T-helper 9 cell (primary cell): ENCODE measurements around the gene TEF.

Experiments
- DNase-seq: peaks from one replicate; pipeline ENCODE4 v3.0.0-alpha.2; 2020
- total RNA-seq, 2 donors: gene quantifications; one replicate each; lab custom pipeline; 2026; lab: John Stamatoyannopoulos, UW

TEF gene, protein sequence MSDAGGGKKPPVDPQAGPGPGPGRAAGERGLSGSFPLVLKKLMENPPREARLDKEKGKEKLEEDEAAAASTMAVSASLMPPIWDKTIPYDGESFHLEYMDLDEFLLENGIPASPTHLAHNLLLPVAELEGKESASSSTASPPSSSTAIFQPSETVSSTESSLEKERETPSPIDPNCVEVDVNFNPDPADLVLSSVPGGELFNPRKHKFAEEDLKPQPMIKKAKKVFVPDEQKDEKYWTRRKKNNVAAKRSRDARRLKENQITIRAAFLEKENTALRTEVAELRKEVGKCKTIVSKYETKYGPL
- 9.4 to 22.5 reads per million in 2 donors for total RNA-seq

DNA sequence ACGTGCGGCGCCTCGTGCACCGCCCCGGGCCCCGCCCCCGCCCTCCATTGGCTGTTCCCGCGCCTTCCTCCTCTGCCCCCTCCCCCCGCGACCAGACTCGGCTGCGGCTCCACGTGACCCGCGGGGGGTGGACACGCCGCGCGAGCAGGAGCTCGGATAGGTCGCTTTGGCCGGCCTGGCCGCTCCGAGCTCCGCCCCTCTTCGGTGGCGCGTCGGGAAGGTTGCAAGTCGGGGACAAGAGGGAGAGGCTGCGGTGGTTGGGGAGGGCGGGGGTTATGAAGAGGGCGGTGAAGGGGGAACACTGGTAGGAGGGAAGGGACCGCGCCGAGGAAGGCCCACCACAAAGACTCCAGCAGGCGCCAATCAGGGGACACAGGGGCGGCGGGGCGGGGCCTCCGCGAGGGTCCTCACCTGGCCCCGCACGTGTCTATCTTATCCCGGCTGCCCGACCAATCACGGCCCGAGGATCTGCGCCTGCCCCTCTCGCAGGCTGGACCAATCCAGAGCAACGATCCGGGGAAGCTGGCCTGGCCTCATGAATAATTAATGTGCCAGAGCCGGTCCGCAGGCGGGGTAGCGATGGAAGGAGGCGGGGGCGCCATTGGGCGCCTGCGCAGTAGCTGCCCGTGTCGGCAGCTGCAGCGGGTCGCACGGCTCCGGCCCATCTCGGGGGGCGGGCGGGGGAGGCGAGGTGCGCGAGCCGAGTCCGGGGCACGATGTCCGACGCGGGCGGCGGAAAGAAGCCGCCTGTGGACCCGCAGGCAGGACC, at the start of gene TEF:
TEF (plus strand) TSS at position 614 of the 769 bp plus-strand sequence; CDS start at position 717, 103 bp downstream.
- DNase-seq, result peak; percentile 98

DNA sequence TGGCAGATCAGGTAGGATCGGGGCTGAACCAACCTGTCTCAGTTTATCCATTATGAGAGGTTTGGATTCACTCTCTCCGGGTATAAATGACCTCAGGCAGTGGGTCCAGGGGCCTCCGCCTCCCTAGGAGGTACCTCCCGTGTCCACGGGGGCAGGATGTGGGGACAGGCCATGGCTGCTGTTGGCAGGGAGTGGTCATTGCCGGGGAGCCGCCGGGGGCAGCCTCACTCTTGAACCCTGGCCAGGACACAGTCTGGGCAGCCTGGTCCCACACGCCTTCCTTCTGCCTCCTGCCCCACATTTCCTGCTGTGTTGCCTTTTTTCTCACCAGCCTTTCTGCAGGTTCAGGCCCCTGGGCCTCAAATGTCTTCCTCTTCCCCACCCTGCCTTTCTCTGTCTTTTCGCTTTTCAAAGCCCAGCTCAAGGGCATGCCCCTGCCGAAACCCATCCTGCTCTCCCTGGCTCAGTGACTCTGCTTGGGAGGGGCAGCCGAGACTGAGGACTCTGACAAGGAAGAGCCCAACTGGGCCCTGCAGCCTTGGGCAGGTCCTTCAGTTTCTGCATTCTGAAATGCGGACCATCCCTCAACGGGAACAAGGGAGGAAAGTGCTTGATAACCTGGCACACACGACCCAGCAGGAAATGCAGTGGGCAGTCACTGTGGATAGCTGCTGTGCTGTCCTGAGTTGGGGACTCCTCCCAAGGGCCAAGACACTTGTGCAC, 49.4 kb upstream of the TEF start:
- no peak for DNase-seq

DNA sequence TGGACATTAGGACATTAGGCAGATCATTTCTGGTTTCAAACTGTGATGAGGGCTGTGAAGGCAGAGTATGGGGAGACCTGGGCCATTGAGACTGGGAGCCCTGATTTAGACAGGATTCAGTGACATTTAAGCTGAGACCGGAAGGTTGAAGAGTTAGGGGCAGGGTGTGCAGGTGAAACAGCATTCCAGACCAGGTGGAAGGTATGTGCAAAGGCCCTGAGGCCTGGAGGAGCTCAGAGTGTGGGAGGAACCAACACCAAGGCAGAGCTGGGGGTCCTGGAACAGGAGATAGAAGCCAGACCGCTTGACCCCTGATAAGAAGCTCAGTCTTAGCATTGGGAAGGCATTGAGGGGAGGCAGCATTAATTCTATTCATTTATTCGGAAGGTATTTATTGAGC, 47.9 kb upstream of the TEF start:
- no peak for DNase-seq

DNA sequence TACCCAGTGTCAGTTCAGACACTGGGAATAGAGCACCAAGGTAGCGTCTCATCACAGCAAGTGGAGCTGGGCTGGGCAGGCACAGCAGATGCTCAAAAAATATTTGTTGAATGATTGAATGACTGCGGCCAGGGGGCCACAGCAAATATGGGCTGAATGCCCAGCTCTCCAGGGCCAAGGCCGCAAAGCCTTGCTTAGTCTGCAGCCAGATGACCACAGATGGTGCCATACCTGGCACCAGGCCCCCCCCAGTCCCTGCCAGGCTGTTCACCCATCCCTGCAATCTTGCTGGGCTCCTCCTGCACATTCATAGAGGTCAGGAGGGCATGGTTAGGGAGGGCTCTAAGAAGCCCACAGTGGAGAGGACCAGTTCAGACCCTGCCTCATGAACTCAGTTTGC, 47.5 kb upstream of the TEF start:
- DNase-seq, result no peak

DNA sequence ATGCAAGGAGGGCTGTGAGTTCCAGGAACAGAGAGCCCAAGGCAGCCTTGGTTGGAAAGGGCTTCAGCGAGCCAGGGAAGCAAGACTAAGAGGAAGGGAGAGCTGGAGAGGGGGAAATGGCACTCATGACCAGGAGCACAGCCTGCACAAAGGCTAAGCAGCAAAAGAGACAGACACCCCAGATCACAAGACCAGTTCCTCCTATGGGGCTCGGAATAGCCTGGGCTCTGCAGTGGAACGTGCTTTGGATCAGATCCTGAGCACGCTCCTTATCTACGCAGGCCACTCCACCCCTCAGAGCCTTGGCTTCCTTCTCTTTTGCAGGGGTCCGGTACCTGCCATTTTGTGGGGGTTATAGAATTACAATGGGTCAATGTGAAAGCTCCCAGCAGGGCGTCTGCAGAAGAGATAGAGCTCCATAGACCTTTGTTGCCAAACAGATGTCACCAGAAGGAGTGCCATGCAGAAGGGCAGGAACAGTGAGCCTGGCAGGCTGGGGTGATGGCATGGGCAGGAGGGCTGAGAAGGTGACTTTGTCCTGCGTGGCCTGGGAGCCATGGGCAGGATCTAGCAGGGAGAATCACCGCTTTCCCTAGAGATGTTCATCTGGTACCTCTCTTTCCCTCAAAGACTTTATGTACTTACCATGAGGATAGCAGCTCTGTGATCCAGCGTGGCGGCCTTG, 46.6 kb upstream of the TEF start:
- no peak for DNase-seq

DNA sequence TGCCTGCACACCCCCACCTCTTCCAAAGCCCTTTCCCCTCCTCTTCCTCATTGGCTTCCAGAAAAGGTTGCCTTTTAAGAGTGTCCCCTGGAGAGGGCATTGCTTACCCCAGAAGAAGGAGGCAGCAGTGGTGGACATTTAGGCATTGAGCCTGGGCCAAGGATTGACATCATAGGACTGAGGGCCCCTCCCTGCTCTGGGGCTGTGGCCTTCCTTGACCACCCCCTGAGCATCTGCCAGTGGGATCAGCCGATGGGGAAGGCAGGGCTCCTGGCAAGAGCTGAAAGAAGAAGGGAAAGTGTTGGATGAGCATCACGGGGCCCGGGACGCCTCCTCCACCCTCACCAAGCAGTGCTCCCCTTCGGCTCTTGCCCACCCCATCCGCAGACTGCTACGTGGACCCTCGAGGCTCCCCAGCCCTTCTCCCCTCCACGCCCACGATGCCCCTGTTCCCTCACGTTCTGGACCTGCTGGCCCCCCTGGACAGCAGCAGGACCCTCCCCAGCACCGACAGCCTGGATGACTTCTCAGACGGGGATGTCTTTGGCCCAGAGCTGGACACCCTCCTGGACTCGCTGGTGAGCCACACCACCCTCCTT, 43.0 kb upstream of the TEF start:
- no peak for DNase-seq

DNA sequence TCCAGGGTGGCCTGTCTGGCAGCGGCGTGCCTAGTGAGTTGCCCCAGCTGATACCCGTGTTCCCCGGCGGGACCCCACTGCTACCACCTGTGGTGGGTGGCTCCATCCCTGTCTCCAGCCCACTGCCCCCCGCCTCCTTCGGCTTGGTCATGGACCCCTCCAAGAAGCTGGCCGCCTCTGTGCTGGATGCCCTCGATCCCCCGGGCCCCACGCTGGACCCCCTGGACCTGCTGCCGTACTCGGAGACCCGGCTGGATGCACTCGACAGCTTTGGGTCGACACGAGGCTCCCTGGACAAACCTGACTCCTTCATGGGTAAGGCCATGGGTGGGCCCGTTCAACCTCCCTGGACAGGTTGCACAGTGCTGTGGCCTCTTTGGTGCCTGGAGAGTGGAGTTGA, 41.9 kb upstream of the TEF start:
- DNase-seq, result no peak

DNA sequence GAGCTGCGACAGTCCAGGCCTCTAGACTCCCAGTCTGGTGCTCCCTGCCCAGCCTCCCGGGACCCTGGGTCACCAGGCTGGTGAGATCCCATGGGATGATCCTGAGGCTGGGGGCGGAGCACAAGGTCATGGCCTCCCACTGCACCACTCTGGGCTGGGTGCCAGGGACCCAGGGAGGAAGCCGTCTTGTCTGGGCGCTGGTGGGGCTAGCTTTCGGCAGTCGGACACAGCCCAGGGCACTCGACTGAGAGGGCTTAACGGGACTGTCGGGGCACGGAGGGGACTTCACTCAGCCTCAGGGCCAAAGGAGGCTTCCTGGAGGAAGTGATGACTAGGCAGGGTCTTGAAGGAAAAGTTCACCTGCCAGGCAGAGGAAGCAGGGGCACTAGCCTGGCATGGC, 41.4 kb upstream of the TEF start:
- DNase-seq, result no peak

DNA sequence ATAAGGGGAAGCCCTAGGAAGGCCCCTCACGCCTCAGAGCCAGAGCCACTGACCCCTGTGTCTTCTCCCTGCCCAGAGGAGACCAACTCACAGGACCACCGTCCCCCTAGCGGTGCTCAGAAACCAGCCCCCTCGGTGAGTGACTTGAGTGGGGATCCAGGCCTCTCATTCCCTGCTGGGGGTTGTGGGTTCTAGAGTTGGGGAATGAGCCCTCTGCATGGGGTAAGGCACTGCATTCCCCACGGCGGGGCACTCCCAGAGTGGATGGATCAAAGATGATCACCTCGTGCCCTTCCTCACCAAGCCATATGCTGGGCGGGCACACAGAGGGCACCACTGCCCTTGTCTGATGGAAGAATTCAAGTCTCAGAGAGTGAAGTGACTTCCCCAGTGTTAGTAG, 40.7 kb upstream of the TEF start:
- no peak for DNase-seq

DNA sequence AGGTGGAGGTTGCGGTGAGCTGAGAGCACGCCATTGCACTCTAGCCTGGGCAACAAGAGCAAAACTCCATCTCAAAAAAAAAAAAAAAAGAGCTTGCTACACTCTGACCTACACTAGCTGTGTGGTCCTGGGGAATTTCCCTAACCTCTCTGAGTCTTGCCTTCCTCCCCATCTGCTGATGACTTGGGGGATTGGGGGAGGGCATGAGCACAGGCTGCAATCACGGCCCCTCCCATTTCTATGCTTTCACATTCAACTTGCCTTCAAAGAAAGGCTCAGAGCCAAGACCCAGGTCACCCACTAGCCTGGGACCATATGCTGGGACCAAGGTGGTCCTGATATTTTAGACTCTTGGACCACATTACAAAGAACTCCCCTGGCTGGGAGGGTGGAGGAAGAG, 39.8 kb upstream of the TEF start:
- DNase-seq, result no peak

DNA sequence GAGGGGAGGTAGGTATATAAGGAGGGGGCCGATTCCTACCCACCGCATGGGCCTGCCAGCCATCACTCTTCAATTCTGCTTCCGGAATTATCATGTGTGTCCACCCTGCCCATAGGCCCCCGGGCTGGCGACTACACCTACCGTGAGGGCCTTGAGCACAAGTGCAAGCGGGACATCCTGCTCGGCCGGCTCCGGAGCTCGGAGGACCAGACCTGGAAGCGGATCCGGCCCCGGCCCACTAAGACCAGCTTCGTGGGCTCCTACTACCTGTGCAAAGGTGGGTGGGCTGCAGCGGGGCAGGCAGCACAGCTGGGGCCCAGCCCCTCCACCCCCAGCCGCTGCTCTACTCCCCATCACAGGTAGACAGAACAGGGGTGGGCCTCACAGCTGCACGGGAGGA, 38.4 kb upstream of the TEF start:
- DNase-seq, result no peak

DNA sequence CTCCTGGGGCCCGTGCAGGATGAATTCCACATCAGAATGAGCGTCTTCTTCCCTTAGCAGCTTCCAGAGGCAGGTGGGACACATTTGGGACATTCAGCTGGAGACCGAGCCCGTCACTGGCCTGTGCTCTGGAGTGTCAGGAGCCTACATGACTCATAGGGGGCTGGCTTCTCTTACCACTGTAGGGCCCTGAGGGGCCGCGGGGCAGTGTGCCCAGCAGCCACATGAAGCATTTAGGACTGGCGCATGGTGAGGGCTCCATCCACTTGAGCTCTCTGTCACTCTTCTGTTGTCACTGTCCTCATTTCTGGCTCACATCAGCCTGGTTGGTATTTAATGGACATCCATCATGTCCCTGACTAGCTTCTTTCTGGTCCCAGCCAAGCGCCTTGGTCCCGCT, 38.0 kb upstream of the TEF start:
- DNase-seq, result no peak

DNA sequence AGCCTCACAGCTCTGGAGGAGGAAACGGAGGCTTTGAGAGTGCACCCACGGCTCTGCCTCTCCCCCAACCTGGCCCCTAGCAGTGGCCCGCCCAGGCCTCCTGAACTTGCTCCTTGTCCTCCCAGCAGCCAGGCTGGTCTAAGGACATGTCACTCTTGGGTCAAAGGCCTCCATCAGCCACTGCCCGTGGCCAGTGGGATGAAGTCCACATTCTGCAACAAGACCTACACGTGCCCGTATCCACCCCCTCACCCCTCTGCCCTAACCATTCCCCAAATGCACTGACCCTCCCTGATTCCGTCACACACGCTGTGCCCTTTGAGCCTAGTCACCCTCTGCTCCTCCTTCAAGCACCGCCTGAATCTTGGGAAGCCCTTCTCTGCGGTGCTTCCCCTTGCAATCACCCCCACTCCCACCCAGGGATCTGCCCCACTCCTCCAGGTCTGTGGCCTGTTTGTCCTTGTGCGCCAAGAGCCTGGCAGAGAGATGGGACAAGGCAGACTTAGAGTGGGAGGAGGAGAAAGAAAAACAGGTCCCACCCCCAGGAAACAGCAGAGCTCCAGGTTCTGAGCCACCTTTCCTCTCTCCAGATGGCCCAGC, 37.5 kb upstream of the TEF start:
- DNase-seq, result no peak

DNA sequence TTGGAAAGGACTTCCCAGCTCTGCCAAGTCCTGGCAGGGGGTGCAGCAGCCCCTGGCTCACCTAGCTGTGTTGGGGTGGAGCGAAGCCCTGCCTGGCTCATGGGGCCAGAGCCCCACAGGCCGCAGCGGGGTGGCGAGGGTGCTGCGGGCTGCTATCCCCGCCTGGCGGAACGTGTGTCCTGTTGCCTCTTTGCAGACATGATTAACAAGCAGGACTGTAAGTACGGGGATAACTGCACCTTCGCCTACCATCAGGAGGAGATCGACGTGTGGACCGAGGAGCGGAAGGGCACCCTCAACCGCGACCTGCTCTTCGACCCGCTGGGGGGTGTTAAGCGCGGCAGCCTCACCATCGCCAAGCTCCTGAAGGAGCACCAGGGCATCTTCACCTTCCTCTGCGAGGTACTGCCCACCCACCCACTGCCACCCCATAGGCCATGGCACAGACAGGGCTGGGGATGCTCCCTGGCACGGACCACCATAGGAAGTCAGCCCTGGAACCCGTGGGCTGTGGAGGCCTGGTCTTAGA, 35.9 kb upstream of the TEF start:
- no peak for DNase-seq

DNA sequence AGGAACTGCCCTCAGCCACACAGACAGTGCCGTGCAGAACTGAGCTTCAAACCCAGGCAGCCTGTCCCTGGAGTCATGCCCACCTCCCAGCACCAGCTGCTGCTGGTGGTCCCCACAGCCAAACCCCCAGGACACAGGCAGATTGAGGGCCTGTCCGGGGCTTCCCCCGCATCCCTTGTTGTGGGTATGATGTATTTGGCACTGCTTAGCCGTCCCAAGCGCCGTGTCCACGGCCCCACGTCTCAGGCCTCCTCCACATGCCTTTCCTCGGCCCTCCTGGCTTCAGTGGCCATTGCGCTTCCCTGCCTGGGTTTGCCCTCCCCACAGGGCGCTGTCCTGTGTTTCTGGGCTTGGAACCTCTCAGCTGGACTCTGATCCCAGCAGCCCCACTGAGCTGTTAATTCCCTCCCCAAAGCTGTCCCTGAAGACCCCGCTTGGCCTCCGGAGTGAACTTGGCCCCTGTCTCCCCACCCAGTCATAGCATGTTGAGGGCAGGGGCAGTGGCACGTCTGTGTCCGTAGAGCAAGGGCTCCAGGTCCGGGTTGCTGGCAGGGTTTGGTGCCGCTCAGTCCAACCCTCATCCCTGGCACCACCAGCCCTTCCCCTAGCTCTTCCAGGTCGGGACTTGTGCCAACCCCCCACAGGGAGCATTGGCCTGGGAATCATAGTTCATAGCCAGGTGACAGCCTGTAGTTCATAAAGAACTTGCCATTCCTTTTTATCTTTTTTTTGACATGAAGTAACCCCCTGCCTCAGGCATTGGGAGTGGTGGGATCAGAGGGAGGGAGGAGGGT, 34.5 kb upstream of the TEF start:
- no peak for DNase-seq

DNA sequence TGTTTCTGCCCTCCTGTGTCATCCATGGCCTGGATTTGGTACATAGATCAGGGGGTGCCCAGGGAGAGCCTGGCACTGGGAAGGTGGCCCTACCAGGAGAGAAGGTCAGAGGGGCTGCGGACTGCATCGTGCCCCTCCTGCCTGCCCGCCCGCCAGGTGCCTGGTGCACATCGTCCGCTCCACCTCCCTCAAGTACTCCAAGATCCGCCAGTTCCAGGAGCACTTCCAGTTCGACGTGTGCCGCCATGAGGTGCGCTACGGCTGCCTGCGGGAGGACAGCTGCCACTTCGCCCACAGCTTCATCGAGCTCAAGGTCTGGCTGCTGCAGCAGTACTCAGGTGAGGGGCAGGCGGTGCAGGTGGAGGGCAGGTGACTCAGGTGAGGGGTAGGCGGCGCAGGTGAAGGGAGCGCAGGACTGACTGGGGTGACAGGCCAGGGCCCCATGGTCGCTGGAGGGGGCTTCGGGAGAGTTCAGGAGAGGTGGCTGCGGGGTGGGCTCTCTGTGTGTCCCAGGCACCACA, 32.7 kb upstream of the TEF start:
- DNase-seq, result no peak

DNA sequence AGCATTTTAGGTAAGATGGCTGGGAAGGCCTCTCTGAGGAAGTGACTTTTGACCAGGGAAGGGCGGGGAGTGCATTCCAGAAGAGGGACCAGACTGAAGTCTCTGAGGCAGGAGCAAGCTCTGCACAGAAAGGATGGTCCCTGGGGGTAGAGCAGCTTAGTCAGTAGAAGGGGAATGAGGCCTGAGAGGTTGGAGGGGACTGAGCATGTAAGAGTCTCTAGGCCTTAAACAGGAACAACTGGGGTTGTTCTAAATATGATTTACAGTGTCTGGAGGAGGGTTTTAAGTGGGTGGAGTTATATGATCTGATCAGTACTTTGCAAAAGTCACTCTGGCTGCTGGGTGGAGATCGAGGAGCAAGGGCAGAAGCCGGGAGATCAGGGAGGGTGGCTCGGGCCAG, 31.7 kb upstream of the TEF start:
- no peak for DNase-seq

DNA sequence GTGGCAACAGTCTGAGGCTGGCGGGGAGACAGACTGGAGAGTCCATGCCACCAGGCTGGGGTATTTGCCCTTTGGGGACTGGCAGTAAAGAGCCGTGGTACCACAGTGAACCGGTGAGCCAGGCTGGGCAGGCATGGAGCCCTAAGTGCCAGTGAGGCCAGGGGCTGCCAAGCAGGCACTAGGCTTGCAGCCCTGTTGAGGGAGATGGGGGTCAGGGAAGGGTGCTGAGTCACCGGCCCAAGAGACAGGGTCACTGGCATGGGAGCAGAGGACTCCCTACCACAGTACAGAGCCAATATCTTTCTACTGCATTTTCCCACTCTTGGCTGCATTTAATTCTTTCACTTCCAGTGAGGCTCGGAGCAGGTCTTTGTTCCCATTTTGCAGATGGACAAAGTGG, 30.7 kb upstream of the TEF start:
- DNase-seq, result no peak

DNA sequence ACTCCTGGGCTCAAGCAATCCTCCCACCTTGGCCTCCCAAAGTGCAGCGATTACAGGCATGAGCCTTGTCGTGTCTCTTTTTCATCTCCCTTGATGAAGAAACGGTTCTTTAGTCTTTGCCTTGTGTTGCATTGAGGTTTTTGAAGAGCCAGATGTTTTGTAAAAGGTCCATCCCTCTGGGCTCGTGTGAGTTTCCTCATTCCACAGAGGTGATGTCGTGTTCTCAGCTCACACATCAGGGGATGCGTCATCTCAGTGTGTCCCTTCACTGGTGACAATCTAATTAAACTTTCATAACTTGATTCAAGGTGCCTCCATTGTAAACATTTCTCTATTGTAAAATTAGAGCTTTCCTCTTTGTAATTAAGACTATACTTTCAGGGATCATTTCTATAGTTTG, 29.7 kb upstream of the TEF start:
- no peak for DNase-seq

DNA sequence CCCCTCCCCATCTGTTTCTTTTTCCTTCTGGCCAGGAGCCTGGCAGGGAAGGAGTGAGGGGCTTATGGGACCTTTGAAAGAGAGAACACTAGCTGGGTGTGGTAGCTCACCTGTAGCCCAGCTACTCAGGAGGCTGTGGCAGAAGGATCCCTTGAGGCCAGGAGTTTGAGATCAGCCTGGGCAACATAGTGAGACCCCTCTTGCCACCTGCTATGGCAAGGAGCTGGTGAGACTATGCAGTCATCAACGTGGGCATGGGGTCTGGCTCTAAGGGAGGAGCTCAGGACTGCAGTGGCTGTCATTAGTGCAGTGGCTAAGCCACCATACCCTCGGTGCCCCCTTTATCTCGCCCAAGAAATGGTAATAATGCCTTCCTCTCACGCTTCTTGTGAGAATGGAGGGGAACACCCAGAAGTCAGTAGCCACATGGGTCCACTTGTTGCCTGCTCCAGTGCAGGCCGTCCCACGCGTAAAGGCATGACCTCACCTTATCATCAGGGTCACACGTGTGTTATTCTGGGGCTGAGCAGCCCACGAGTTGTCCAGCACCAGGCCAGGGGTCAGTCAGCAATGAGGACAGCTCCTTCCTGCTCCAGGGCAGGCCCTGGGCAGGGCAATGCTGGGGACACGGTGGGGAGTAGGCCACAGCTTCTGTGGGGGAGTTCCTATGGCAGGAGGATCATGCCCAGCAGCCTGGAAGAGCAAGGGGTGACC, 27.7 kb upstream of the TEF start:
- DNase-seq, result no peak
